Hepatocyte (in vitro differentiated cells): ENCODE results near the gene KRT74.

Experiments
- CTCF ChIP-seq: fragments of 200-600 bp; sonication (generic); IDR thresholded peaks from 2 replicates; pipeline ENCODE4 v1.5.1; 2016; ENCODE audit warnings: antibody characterized with exemption, mild to moderate bottlenecking; ENCODE audit not compliant: poor library complexity
- EZH2 ChIP-seq: fragments of 200-600 bp; sonication (generic); IDR thresholded peaks from 2 replicates; pipeline ENCODE4 v1.6.1; 2016; ENCODE audit warnings: antibody characterized with exemption, mild to moderate bottlenecking, borderline replicate concordance

DNA sequence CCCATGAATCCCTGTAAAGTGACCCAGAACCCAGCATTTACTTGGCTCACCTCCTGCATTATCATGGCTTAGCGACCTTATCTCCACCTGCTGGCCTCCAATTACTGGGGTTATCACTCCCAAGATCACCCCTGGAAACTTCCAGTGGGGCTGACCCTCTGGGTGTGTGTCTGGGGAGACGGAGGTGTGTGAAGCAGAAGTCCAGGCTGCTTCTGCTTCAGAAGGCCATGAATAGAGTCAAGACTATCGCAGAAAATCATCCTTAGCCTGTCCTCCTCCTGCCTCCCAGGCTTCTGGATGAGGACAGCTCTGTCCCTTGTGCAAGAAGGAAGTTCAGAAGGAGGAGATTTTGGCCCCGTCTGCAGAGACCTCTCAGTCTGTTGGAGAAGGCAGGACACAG is 28.0 kb upstream of the KRT74 start:
- no peak for TF ChIP-seq CTCF
- TF ChIP-seq EZH2: no peak
